Kidney glomerular epithelial cell (primary cell): Measurements from ENCODE around the gene GUK1.

Experiments used
- DNase-seq: peaks from one replicate; lab custom pipeline; 2025; lab: John Stamatoyannopoulos, UW

Gene GUK1

DNA sequence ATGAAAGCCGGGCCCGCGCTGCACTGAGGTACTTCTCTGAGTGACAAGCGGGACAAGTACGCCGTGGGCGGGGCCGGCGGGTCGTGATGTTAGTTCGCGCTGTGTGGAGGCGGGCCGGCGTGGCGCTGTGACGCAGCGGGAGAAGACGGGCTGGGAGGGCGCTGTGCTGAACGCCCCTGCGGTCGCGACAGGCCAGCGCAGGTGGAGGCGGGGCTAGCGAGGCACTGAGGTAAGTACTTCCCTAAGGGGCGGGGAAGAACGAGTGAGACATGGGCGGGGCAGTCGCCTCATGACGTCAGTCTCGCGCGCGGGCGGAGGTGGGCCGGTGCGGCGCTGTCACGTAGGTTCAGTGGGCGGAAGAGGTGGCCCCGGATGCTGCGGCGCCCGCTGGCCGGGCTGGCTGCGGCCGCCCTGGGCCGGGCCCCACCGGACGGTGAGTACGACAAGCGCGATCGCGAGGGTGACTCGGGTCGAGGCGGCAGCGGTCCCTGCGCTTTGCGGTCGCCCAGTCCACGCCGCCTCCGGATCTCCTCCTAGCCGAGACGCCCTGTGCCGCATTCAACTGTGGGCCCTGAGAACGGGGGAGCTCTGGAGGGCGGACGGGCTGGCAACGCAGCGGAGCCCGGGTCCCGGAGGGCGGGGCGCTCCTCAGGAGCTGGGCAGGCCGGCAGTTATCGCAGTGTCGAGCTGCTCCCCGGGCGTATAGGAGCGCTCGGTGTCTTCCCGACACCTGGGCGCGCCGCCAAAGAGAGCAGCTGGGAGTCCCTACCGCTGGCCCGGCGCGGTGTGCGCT is at the start of gene GUK1:
TSS of gene GUK1 (plus strand) at position 349 of the 793 bp plus-strand sequence. CDS start at position 373, 24 bp downstream.
- peak; percentile 99 for DNase-seq

DNA sequence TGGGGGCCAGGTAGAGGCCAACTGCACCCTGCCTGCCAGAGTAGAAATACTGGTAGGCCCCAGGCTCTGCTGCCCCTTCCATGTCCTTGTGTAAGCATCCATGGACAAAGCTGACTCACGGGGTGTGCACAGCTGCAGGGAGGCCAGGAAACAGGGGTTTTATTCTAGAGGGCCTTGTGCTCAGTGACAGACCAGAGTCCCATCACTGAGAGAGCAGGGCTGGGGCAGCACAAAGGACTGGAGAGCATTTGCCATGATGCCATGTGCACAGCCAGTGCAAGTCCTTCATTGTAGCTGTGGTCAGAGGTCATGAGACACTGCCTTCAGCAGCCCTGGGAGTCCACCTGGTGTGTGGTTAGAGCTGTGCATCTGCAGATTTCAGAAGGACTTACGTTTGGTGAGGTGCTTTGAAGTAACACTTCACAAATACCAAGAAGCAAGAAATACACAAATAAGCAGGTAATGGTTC is 49.4 kb upstream of the GUK1 start:
- DNase-seq, result no peak

DNA sequence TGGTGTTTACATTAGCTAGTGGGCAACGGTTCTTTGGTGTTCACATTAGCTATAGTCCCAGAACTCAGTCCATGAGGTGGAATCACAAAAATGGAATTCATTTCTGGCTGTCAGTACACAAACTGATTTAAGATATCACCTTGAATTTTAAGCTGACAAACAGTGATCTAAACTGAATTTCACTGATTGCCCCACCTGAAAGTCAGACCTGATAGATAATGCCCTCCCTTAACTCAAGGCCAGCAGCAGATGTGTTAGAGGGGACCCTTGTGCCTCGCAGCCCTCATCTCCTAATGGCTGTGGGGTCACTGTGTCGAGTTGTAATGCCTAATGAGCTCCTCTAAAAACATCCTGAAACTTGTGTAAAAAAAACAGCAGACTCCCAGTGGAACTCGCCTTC is 49.0 kb upstream of the GUK1 start:
- DNase-seq, result no peak

DNA sequence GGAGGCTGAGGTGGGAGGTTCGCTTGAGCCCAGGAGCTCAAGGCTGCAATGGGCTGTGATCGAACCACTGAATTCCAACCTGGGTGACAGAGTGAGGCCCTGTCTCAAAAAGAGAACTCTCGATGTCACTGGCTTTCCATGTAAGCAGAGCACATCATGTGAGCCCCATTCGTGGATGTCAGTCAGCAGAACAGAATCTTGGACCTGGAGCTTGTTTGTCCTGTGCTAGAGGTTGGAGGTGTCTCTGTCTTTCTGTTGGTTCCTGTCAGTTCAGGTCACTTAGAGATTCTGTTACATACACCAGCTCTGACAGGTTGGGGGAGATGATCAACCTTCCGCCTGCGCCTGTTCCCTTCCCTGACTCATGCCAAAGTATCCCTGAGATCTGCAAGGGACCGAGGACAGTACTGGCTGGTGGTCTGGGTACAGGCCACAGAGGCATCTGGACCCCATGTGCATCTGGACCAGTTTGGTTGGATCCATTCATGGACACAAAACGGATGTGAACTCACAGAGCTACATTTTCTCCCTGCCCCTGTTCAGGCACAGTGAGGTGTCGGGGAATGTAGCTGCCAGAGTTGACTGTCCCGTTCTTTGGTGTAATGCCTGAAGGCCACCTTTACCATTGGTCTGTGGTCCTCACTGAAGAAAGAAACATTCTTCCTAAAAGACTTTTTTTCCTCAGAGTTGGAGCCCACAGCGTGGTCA is 47.6 kb upstream of the GUK1 start:
- DNase-seq, result no peak

DNA sequence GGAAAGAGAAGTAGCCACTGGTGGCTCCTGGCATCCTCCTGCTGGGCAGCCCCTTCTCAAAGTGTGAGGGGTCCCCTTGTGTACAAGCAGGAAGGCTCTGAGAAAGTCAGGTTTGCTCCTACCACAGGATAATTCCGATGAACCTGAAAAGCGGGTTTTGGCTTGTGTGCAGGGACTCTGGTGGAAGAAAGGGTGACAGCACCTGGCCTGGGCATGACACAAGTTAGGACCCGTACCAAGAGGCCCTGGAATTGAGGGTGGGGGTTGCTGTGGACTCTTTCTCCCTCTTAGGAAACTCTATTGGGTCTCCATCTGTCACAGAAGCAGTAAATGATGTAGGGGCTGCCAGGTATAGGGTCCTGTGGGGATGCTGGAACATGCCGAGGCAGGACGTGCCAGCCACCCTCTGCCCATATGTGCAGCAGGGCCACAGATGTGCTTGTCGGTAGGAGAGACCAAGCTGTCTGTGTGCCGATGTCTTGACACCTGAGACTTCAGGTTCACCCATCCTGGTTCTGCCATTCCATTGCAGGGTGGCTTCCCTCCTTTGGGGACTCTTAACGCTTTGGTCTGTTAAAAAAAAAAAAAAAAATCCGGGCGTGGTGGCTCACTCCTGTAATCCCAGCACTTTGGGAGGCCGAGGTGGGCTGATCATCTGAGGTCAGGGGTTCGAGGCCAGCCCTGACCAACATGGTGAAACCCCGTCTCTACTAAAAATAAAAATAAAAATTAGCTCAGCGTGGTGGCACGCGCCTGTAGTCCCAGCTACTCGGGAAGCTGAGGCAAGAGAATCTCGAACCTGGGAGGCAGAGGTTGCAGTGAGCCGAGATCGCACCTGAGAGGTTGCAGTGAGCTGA is 46.8 kb upstream of the GUK1 start:
- DNase-seq, result no peak

GRCh38 chr1:228094432-228095016 is 45.6 kb upstream of the GUK1 start:
- DNase-seq, result no peak

DNA sequence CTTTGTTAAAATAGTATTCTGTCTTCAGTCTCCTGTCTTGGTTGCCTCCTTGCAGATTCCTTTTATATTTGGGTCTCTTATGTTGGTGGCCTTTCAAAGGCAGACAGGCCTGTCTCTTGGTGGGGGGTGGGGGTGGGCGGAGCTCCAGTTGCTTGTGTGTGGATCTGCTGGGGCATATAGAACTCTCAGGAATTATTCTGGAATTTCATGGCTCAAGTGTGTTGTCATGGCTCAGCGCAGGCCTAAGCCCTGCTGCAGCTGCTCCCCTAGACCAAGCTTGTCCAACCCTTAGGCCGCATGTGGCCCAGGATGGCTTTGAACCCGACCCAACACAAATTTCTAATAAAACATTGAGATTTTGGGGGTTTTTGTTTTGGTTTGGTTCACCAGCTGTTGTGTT is 44.9 kb upstream of the GUK1 start:
- DNase-seq, result no peak

DNA sequence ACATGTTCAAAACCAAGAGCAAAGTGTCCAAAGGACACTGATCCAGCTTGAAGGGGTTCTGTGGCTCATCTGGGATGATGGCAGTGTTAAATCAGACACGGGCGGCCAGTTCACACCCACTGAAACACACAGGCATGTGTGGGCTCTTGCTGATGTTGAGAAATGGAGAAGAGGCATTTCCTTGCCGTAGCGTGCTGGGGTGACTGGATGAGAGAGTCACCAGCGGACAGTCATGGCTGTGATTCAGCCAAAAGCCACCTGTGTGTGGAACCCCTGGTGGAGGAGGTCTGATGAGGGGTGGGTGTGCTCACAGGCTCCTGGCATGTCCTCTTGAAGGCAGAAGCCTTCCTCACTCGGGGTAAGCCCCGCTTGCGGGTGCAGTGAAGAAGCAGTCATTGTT is 44.1 kb upstream of the GUK1 start:
- no peak for DNase-seq

GRCh38 chr1:228096416-228097332 is 43.4 kb upstream of the GUK1 start:
- DNase-seq, result no peak

DNA sequence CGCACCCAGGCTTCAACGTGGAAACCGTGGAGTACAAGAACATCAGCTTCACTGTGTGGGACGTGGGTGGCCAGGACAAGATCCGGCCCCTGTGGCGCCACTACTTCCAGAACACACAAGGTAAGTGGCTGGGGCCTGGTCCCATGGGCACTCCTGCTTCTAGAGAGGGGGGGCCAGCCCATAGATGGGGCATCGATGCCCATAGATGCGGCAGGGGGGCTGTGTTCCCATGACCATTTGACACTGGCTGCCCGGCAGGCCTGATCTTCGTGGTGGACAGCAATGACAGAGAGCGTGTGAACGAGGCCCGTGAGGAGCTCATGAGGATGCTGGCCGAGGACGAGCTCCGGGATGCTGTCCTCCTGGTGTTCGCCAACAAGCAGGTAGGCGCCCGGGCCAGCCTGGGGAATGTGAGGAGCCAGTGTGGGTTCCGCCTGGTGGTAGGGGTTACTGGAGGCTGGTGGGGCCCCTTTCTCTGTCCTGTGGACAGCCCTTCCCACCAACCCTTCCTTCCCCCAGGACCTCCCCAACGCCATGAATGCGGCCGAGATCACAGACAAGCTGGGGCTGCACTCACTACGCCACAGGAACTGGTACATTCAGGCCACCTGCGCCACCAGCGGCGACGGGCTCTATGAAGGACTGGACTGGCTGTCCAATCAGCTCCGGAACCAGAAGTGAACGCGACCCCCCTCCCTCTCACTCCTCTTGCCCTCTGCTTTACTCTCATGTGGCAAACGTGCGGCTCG is 42.6 kb upstream of the GUK1 start:
- DNase-seq, result no peak

GRCh38 chr1:228098323-228098931 is 41.7 kb upstream of the GUK1 start:
- no peak for DNase-seq

DNA sequence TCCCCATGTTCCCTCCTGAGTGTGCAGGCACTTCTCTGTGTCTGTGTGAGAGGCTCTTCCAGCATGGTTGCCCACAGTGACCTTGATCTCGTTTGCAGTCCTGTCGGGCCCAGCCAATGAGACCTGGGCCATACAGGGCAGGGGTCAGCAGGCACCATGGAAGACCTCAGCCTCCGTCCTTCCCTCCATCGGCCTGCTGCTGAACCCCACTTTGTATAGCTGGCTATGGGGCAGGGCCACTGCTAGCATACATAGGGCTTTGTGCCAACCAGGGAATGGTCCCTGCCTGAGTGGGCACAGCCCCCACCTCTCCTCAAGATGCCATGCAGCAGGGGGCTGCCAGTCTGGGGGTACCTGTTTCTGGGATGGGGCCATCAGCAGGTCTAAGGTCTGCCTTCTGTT is 40.7 kb upstream of the GUK1 start:
- no peak for DNase-seq

DNA sequence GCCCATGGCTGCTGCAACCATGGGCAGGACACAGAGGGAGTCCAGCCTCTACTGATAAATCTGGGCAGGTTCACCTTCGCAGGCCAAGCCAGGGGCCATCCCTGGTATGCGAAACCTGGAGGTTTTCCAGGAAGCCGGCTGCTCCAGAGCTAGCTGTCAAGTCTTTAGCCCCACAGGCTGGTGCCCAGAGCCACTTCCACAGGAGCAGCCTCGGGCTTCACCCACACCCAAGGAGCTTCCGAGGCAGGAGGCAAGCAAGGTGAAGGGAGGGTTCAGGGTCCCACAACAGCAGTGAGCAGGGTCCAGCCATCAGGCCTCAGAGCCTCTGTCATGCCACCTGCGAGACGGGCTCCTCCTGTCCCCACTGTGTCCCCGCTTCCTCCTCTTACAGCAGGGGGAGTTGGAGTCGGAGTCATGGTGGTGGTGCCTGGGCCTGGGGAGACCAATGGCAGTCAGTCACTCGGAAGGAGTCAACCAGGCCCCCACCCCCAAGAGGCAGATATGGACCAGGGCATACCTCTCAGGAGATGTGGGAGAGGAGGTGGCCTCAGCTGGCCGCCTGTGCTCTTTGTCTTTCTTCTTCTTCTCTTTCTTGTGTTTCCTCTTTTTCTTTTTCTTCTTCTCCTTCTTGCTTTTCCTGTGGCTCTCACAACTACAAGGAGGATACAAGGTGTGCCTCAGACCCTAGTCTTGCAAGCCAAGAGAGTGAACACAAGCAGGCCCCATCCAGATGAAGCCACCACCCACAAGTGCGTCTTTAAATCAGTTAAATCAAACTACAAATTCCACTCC is 39.1 kb upstream of the GUK1 start:
- DNase-seq, result no peak

DNA sequence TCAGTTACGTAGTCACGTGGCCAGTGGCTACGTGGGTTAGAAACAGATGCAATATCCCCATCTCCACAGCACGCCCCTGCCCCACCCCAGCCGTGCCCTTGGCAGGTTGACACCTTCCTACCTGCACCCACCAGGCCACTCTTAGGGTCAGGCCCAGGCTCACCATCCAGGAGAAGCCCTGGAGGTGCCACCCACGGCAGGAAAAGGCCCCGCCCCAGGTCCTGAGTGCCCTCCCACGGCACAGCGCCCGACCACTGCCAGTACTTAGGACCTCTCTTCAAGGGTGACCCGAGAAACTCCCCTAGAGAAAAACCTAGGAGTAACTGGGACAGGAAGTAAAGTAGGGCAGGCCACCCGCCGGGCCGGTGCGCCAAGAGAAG is 38.5 kb upstream of the GUK1 start:
- no peak for DNase-seq

DNA sequence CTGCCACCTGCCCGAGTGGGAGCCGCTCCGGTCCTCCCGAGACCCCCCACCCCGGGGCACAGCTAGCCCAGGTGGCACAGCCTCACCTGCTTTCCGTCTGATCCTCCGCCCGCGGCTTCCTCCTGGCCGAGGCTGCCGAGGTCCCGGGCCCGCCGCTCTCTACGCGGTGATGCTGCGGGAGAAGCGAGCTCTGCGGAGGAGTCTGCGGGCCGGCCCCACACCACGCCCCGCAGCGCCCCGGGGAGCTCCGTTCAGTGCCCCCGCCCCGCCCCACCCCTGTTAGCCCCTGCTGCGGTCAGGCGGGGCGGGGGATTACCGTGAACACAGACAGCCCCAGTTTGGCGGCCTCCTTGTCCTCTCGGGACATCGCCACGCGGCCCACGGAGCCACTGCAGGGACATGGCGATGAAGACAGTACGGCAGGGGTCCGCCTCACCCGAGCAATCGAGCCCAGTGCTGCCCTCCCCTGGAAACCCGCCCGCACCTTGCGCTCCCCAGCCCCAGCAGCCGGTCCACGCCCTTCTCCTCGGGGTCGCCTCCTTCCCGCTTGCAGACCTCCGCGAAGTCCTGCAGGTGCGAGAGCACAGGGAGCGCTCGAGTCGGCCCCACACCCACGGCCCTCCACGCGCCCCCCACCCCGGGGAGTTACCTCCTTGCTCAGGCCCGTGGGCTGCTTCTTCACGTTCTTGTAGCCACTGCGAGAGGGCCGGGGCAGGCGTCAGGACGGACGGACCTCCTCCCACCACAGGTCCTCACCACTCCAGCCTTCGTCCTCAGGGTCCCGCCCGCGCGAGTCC is 37.9 kb upstream of the GUK1 start:
- no peak for DNase-seq

DNA sequence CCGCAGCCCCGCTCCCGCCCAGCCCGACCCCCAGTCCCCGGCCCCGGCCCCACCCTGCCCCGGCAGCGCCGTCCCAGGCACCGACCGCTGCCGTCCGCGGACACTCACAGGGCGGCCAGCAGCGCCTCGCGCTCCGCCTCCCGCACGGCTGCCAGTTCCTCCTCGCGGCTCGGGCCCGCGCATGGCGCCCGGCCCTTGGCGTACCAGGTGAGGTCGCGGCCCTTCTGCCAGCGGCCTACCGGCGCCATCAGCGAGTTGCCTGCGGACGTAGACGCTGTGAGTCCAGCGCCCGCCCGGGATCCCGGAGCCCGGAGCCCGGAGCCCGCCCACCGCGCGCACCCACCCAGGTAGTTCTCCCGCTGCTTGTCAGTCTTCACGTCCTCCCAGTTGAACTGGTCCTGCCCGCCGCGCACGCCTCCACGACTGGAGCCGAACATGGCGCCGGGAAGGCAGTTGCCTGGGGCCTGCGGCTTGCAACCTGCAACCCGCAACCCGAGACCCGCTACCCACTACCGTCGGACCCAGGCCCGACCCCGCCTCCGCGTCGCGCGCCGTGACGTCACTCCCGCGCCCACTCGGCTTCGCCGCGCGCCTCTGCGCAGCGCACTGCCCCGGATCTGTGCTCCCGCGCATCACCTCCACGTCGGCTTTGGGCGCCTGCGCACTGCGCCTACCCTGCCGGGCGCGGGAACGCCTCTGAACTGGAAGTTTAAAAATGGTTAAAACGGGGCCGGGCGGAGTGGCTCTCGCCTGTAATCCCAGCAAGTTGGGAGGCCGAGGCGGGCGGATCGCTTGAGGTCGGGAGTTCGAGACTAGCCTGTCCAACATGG is 37.1 kb upstream of the GUK1 start, which contains the start of gene C1orf35:
TSS of gene C1orf35 (minus strand) at position 535 of the 830 bp plus-strand sequence. CDS start at position 437, 98 bp downstream.
- peak; percentile 71 for DNase-seq
